GM21423 (cell line): ENCODE results near the gene SERHL2.
"Not testable (repeated sequence)": the region's sequence is repeated elsewhere in the genome, so short reads cannot be mapped to it uniquely, and the experiment has no call there.

ENCODE experiments used
- ATAC-seq: cut with Tn5 transposase; IDR thresholded peaks from one replicate; pipeline ENCODE4 v1.9.1; 2021; ENCODE audit warnings: mild to moderate bottlenecking, moderate library complexity; ENCODE audit not compliant: unreplicated experiment

Gene SERHL2

DNA sequence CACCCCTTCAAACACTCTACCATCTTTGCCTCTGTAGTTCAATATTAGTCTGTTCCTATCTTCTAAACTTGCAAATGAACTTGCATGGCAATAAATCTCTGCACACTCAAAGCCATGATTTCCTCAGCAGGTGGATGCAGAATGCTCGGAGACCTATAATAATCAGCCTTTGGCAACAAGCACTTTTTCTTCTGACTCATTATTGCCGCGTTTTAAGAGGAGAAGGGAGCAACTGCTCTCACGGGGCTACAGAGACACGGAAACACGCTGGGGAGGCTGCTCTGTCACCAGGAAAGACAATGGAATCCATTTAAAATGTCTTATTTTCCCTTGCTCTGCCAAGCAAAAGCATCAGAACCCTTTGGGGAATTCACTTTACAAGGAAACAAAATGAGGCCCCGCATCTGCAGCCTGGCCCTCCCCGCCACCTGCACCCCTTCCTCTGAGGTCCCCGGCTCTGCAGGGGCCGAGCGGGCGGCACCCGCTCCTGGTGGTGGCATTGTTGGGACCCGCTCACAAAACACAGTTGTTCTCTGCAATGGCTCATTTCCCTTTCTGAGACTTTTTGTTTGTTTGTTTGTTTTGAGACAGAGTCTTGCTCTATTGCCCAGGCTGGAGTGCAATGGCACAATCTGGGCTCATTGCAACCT is 18.5 kb upstream of the SERHL2 start:
- not testable (repeated sequence) for ATAC-seq

DNA sequence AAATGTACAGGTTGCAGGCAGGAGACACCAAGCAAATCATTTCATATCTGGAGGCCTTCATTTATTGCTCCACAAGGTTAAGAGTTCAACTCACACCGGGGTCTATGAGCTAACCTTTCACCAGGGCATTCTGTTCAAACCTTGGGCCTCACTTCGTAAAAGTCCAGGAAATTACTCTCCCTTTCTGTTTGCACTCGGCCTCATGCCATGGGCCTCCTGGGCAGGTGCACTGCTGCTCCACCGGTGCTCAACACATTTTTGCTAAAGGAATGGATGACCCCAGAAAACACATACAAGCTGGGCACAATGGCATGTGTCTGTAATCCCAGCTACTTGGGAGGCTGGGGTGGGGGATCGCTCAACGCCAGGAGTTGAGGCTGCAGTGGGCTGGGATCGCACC is 17.6 kb upstream of the SERHL2 start:
- ATAC-seq = no peak

DNA sequence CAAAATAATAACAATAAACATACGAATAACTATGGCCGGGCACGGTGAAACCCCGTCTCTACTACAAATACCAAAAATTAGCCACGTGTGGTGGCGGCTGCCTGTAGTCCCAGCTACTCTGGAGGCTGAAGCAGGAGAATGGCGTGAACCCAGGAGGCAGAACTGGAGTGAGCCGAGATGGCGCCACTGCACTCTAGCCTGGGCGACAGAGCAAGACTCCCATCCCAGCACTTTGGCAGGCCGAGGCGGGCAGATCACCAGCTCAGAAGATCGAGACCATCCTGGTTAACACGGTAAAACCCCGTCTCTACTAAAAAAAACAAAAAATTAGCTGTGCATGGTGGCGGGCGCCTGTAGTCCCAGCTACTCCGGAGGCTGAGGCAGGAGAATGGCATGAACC is 17.1 kb upstream of the SERHL2 start:
- ATAC-seq = not testable (repeated sequence)

DNA sequence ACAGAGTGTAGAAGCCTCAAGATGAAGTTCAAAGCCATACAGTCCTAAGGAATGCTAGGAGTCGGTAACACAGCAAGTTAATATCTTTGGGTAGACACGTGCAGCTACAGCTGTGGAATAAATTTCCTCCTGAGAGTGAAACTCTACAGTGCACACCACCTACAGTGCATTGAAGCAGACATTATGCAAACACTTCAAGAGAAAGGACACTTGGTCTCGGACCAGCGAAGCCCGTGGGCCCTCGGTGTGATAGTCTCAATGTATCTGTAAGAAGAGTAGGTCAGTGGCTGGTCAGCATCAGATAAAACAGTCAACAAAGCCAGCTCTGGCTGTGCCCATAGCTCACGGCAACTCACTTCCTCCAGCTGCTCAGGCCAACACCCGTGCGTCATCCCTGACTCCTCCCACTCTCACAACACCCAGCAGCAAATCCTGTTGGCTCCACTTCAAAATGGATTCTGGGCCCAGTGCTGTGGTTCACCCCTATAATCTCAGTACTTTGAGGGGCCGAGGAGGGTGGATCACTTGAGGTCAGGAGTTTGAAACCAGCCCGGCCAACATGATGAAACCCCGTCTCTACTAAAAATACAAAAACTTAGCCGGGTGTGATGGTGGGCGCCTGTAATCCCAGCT is 16.4 kb upstream of the SERHL2 start:
- peak; percentile 46 for ATAC-seq

DNA sequence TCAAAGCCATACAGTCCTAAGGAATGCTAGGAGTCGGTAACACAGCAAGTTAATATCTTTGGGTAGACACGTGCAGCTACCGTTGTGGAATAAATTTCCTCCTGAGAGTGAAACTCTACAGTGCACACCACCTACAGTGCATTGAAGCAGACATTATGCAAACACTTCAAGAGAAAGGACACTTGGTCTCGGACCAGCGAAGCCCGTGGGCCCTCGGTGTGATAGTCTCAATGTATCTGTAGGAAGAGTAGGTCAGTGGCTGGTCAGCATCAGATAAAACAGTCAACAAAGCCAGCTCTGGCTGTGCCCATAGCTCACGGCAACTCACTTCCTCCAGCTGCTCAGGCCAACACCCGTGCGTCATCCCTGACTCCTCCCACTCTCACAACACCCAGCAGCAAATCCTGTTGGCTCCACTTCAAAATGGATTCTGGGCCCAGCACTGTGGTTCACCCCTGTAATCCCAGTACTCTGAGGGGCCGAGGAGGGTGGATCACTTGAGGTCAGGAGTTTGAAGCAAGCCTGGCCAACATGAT is 14.5 kb upstream of the SERHL2 start:
- ATAC-seq = peak; percentile 49

DNA sequence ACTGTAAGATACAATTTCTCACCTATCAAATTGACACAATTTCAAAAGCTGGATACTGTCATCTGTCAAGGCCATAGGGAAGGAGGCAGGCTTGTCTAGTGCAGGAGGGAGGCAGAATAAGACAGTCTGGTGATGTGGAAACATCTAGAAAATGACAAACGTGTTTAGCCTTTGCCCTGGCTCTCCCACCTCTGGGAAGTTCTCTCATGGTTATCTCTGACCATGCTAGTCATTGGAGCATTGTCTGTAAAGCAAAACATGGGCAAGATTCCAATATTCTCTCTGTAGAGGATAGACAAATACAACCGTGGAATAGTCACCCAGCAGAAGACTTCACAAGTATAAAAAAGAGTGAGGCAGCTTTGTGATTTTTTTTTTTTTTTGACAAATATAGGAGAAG is 9.1 kb upstream of the SERHL2 start:
- no peak for ATAC-seq

DNA sequence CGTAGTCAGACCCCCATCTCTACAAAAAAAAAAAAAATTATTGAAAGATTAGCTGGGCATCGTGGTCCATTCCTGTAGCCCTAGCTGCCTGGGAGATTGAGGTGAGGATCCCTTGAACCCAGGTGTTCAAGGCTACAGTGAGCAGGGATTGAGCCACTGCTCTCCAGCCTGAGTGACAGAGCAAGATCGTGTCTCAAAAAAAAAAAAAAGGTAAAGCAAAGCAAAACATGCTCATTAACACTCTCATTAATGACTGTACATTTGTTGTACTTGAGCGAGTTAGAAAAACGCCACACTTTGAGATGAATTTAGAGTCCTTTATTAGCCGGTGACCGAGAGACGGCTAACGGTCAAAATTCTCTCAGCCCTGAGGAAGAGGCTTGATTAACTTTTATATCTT is 6.2 kb upstream of the SERHL2 start:
- ATAC-seq = no peak

DNA sequence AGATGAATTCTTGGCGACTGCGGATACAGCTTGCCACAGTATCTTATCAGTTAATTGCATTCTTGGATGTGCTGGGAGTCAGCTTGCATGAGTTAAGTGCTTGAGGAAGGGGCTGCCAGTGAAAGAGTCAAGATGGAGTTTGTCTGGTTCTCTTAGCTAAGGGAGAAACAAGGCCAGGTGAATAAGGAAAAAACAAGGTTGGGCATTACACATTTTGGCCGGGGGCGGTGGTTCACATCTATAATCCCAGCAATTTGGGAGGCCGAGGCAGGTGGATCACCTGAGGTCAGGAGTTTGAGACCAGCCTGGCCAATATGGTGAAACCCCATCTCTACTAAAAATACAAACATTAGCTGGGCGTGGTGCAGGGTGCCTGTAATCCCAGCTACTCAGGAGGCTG is 5.6 kb upstream of the SERHL2 start:
- ATAC-seq = not testable (repeated sequence)

DNA sequence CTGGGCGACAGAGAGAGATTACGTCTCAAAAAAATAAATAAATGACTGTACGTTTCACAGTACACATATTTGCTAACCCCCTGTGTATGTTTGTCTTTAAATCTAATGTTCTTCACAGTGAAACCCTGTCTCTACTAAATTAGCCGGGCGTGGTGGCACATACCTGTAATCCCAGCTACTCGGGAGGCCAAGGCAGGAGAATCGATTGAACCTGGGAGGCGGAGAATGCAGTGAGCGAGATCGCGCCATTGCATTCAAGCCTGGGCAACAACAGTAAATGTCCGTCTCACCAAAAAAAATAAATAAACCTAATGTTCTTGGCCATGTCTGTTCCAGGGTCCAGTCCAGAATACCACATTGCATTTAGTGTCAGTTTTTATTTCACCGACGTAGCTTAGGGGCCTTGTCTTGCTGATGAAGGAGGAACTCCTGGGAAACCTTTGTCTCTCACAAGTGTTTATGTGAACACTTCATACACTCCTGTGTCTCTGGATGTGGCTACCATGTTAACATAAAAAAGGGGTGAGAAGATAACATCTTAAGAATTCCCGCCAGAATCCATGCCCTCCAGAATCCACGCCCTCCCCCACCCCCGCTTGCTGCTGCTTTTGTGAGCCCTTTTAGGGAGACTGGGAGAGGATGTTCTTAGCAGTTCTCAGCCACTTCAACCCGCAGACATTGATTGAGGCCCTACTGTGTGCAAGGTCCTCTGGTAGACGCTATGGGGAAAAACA is 5.0 kb upstream of the SERHL2 start:
- no peak for ATAC-seq

DNA sequence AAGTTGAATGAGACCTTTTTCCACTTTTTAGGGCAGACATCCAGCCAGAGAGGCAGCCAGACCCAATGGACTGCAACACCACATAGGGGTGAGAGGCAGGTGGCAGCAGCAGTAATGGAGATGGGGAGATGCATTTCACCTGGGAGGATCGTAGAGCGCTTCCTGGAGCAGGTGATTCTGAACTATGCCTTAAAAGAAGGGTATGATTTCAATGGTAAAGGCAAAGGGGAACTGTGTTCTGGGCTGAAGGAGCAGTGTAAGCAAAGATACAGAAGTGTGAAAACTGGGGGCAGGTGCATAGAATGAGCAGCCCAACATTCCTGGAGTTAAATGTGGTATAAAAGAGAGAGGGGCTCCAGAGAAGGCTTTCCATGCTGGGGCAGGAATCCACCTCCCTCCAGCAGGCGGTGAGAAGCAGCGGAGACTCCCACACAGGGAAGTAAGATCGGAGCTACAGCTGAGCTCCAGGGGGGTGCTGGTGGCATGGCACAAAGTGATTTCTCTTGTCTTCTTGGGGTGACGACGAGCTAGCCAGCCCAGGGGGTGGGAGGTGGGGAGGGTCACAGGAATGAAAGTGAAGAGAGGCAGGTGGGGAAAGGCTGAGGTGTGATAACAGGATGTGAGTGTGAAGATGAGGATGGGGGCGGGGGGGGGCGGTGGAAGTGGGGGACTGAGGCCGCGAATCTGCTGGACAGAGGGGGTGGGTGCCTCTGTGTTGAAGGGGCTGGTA is 4.3 kb upstream of the SERHL2 start:
- no peak for ATAC-seq

DNA sequence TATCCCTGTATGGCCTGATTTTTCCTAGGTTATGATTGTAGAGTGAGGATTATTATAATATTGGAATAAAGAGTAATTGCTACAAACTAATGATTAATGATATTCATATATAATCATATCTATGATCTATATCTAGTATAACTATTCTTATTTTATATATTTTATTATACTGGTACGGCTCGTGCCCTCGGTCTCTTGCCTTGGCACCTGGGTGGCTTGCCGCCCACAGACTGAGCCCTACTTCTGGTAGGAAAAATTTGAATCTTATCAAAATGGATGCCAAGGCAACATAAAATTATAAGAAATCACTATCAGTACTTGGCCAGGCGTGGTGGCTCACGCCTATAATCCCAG is 1.5 kb upstream of the SERHL2 start:
- ATAC-seq = not testable (repeated sequence)

DNA sequence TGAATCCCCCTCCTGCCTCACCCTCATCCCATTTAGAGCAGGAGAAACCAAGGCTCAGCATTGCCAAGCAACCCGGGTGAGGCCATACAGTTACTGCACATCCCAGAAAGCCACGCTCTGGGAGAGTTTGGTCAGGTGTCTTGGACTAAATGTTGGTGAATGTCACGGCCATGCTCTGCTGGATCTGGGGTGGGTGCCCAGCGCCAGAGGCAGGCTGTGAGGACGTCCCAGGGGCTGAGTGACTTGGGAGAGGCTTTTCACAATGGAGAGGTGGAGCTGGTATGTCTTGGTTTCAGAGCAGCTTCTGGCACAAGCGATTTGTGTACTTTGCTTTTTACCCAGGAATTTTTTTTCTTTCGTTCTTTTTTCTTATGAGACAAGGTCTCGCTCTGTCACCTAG is 6.6 kb downstream of the SERHL2 start:
- no peak for ATAC-seq

DNA sequence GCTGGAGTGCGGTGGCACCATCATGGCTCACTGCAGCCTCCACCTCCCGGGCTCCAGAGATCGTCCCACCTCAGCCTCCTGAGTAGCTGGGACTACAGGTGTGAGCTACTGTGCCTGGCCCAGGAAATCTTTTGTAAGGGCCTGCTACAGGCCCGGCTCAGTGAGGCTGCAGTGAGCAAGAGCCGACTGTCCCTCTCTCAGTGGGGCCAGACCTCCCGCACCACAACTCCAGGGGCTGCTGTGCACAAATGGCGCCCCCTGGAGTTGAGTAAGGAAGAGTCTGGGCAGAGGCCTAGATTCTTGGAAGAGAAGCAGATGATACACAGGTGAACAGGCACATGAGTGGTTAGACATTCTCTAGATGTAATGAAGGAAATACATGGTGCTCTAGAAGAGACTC is 7.0 kb downstream of the SERHL2 start:
- ATAC-seq = no peak

DNA sequence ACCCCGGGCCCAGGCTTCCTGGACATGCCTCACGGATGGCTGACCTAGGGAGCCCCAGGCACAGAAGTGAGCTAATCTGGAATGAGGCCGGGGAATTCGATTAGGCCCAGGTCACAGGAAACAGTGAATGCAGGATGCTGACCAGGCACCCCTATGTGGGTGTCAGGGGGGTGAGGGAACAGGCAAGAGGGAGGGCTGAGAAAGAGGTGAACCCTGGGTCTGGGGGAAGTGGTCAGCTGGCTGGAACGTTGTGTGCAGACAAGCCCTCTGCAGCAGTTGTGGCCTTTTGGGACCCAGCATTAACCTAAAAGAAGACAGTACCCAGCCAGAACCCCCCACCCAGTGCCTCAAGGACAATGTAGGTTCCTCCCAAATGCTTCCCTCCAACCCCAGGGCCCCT is 8.1 kb downstream of the SERHL2 start:
- ATAC-seq = no peak

DNA sequence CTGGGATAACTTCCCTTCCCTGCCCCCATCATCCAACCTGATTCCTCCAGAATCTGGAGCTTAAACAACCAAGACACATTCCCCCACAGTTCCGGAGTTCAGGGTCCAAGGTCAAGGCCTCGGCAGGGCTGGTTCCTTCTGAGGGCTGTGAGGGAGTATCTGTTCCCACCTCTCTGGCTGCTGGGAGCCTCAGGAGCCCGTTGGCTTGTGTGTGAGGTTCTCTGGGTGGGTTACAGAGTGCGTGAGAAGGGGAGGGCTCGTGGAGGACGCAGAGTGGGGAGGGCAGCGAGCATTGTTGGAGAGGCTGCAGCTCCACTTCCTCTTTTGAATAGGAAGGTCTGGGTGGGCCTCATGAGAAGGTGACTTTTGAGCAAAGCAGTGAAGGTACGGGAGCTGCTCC is 8.5 kb downstream of the SERHL2 start:
- ATAC-seq = no peak

DNA sequence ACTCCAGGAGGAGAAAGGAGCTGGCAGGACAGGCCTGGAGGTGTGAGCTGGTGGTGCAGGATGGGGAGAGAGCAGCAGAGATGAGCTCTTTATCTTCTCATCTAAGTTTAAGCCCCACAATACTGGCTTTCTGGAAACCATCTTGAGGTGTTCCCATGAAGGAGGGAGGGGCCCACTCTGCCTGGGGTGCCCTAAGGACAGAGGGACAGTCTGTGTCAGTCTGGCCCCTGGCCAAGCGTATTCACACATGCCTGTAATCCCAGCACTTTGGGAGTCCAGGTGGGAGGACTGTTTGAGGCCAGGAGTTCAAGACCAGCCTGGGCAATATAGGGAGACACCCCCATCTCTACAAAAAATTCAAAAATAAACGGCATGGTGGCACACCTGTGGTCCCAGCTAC is 8.9 kb downstream of the SERHL2 start:
- ATAC-seq = no peak

DNA sequence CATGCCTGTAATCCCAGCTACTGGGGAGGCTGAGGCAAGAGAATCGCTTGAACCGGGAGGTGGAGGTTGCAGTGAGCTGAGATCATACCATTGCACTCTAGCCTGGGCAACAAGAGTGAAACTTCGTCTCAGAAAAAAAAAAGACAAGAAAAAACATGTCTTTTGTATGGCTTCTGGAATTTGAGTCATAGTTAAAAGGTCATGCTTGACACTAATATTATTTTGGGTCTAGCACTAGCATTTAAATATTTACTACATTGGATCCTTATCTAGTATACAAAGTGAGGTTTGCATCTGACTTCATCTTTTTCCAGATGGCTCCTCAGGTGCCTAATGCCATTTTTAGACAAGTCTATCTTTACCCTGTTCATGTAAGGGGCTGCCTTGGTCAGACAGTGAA is 10.2 kb downstream of the SERHL2 start:
- ATAC-seq = not testable (repeated sequence)

DNA sequence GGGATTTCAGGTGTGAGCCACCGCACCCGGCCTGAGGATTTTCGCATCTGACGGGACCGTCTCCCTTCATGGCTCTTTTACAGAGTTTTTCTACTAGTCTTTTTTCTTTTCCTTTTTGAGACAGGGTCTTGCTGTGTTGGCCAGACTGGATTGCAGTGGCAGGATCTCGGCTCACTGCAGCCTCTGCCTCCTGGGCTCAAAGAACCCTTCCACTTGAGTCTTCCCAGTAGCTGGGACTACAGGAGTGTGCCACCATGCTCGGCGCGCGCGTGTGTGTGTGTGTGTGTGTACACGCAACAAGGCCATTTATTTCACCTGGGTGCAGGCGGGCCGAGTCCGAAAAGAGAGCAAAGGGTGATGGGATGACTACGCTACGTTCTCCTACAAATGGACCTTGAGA is 10.9 kb downstream of the SERHL2 start:
- no peak for ATAC-seq

DNA sequence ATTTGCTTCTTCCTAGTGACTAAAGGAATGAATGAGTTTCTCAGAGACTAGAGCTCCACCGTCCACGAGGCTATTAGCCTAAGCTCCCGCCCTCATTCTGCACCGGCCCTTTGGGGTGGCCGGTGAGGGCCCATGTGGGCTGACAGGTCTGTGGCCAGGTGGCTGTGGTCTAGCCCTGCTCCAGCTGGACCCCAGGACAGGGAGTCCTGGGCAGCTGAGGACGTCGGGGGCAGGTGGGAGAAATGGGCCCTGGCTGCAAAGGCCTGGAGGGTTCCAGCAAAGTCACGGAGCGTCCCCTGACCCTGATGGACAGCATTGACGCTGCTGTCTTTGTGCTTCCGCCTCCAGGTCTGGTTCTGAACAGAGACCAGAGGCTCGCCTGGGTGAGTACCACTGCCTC is 12.2 kb downstream of the SERHL2 start:
- ATAC-seq = no peak

DNA sequence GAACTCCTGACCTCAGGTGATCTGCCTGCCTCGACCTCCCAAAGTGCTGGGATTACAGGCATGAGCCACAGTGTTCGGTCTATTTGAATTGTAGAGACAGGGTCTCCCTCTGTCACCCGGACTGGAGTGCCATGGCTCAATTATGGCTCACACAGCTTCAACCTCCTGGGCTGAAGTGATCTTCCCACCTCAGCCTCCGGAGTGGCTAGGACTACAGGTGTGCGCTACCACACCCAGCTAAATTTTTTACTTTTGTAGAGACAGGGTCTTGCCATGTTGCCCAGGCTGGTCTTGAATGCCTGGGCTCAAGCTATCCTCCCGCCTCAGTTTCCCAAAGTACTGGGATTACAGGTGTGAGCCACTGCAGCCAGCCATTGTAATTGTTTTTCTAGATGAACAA is 14.2 kb downstream of the SERHL2 start:
- ATAC-seq = not testable (repeated sequence)

DNA sequence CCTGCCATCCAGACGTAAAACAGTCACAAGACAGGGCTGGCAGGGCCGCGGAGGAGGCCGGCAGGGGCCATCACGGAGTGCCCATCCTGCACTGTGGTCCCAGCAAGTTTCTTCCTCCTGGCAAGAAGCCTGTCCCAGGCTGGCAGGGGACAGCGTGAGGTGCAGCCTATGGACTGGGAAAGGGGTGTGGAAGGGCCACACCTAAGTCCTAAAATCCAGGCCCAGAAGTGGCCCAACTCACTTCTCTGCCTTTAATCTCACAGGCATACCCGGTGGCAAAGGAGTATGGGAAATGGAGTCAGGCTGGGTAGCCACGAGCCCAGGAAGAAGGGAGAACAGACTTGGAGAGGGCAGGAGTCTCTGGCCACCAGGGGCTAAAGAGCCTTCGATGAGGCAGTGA is 16.8 kb downstream of the SERHL2 start:
- not testable (repeated sequence) for ATAC-seq
